Activated CD4-positive, alpha-beta T cell treated with anti-CD3 and anti-CD28 coated beads, Interleukin-2, Interleukin-6, amounts not matched to agents 100 ng/mL and 50 ng/mL, durations not matched to agents 16 hours and 8 hours (primary cell): ENCODE measurements around the gene IFRD1.
"Not testable (repeated sequence)": the region's sequence is repeated elsewhere in the genome, so short reads cannot be mapped to it uniquely, and the experiment has no call there.

ENCODE experiments used
- DNase-seq: peaks from one replicate; pipeline ENCODE4 v3.0.0-alpha.2; 2020

The IFRD1 gene

DNA sequence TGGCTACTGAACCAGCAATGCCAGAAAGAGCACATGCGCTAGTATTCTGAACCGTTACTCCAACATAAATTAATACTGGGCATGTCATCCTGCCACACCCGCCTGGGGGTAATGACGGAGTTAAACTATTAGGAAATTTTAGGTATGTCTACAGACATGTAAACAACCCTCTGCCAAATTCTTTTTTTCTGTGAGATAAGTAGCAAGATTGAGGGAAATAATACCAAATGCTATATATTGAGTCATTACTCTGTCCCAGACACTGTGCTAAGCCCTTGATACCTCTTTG lies 37.9 kb downstream of the IFRD1 start:
- no peak for DNase-seq

DNA sequence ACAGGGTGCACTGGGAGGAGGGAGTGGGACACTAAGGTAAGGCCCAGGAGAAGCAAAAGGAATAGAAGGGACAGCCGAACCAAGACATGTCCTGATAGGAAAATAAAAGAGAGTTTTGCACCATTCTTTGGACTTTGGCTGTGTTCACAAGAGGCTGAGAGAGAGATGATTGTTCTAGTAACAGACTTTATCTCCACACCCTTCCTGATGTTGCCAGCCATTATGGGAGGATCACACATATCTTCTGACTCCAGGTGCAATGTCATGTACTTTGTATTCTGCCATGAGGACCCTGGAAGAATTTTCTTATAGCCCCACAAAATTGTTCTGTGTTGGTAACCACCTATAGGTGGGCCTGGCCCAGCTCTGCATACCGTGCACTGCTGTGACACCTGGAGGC lies 41.9 kb downstream of the IFRD1 start:
- DNase-seq = no peak

DNA sequence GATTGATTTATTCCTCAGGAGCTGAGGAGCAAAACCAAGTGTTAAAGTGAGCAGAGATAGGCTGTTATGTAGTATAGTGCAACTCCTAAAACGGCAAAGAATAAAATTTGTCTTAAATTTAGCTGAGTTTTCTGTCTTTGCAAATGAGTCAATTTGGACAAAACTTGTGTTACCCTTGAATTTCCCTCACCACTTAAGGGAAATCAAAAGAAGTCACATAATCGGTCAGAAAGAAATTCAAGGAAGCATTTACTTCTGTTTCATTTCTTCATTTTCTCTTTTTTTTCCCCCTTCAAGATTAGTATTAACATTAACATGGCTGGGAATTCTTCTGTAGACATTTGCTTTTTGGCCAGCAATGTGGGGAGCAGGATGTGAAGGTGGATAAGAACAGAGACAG lies 44.4 kb downstream of the IFRD1 start:
- no peak for DNase-seq

DNA sequence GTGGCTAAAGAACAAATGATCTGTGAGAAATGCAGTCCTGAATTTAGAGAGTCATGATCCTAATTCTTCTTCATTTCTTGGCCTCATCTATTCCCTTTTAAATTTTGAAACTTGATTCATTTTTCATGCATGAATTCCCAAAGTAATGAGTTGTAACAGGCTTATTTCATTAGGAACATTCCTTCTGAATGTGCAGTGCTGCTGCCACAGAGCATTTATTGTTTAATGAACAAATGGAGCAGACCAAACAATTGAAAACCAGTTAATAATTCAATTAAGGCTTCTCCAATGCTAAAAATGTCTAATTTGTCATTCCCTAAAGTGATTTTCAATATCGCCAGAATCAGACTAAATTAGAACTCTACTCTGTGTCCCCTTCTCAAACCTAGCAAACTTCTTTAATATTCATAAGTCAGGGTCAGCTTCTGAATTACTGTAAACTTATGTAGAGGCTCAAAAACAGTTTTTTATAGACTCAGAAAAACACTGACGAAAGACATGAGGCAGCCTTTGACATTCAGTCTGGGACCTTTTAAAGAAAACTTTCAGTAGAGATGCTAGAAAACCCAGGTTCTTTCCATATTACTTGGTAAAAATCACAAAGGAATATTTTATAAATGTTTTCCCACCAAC lies 45.0 kb downstream of the IFRD1 start:
- DNase-seq = no peak

DNA sequence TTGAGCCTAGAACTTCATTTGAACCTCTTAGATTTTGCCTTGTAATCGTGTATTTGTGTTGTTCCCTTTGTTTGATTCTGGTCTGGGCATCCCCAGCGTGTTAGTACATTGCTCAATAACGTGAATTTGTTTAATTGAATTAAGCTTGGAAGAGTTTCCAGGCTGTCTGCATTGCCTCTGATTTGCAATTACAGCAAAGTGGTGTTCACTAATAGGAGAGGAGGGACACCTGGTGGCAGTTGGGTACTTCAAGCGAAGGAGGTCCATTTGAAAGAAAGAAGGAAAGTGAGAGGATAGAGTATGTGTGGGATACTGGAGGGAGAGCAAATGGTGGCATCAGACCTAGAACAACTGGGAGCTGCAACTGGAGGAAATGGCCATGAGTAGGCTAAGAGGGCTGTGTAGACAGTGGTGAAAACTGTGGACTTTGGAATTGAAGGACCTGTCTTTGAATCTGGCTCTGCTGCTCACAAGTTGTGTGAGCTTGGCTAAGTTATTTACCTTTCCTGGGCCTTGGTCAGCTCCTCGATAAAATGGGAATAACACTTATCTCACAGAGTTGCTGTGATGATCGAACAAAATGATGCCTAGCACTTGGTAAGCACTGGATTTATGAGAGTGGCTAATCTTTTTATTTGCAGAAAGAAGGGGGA lies 45.7 kb downstream of the IFRD1 start:
- peak; percentile 28 for DNase-seq

DNA sequence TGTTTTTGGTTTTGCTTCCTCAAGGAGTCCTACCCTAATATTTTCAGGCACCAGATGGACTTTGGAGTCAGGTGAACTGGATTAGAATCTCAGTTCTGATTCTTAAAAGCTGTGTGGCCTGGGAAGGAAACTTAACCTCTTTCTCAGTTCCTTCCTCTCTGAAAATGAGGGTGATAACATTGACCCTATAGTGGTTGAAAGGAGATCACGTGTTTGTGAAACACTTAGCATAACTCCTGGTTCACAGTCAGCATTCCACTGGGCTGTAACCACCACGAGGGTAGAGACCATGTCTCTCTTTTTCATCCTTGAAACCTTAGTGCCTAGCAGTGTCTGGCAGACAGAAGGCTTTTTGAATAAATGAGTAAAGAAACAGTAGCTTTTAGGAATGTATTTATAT lies 47.2 kb downstream of the IFRD1 start:
- no peak for DNase-seq

DNA sequence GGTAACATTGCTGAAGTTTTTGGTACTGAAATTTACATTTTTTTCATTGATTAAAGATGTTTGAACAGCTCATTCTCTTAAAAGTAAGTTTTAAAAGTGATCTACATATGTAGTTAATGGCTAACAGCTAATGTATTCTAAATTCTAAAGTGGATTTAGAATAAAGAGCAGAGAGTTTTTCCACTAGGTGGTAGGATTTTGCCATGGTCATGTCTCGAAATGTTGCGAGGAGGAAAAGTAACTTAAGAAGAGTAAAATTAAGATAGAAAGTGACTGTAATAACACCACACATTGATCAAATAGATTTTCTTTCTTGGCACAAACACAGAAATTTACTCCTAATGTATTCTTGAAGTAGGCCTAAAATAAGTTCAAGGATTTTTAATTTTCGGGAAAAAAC lies 50.4 kb downstream of the IFRD1 start:
- no peak for DNase-seq

DNA sequence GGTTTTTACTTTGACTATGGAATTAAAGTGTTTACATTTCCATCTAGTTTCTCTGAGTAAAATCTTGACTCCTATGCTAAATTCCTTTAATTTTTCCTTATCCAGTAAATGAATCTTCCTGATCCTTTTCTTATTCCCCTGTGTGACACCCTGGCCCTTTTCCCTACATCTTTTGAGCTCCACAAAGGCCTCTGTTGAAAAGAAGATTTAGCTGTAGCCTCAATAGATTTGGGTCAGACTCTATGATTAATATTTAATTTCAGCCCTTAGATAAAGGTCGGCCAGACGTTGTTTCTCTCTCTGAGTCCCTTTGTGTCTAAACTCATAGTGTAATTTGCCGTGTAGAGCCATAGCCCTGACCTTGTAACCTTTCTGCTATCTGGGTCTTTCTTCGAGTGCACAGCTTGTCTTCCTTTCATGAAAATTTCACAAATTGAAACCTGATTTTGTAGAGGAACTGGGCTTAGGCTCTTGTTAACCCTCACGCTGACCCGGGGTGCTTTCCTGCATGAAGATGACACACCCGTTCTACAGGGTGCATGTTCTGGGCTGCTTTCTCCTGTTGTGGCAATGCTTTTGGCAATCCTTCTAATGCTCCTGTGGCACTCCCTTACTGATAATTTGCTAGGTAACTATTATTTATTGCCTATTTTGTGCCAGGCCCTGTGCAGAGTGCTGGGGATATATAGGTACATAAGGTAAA lies 51.7 kb downstream of the IFRD1 start:
- no peak for DNase-seq

DNA sequence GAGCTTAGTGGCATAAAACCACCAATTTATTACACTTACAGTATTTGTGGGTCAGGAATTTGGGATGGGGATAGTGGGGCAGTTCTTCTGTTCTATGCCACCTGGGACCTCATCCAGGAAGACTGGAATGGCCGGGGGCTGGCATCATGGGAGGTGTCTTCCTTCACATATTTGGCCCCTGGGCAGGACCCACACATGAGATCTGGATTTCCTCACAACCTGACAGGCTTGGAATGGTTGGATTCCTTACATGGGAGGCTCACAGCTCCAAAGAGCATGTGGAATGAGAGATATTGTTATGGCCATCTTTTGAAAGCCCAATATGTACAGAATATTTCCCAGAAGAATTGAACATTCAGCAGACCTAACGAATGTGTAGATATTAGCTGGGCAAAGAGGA lies 52.4 kb downstream of the IFRD1 start:
- DNase-seq = no peak

DNA sequence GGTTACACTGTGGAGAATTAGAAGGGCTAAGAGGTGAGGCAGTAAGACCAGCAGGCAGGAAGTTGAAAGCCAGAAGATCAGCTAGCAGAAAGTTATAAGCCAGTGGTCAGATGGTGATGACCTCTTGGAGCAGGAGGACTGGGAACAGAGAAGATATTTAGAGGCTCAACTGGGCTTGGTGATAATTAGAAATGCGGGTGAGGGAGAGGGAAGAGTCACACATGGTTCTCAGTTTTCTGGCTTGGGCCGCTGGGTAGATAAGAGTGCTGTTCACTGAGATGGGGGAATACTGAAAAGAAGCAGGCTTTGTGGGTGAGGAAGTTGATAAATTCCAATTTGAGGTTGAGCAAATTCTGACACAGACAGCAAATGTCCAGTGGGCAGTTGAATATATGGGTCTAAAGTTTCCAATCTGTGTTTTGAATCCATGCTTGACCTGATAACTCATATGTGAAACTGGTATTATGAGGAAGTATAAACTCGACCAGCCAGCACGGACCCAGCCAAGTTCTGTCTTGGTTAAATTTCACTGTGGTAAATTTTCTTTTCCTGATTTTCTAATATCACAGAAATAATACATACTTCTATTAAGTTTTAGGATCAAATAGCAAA lies 53.2 kb downstream of the IFRD1 start:
- DNase-seq = no peak

DNA sequence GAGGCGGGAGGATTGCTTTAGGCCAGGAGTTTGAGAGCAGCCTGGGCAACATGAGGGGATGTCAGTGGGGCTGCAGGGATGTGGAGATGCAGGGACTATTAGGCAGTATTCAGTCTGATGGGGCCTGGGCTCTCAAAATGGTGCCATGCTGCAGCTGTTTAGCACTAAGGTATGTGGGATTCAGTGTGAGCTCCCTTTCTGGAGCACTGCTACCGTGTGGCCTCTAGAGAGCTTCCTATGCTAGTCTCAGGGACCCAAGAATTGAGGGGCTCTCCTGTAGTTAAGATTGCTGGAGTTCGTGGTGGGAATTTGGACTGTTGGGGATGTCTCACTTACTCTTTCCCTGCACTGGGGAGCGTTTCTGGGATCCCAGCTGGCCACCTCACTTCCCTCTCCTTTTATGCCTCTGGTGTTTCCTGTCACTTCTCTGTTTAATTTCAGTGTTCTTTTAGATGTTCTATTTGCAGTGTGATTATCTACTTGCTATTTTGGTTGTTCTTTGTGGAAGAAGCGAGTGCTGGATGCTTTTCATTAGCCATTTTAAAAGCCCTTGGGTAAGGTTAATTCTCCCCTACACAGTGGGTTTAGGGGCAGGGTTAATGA lies 53.9 kb downstream of the IFRD1 start:
- DNase-seq = no peak

DNA sequence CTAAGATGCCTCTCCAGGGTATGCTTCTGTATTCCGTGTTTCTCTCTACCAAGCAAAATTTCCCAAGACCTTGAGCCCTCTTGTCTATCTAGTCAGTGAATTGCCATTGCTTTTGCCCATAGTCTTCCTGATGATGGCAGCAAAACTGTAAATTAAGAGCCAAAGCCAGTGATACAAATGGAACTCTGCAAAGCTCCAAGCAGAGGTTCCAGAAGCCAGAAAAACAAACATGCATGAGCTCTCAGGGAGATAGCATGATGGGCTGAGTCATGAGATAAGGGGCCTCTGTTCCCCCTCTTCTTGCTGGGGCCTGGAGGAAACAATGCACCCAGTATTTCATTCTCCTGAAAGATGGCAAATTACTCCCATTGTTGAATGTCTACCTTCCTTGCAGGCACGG lies 55.2 kb downstream of the IFRD1 start:
- no peak for DNase-seq

DNA sequence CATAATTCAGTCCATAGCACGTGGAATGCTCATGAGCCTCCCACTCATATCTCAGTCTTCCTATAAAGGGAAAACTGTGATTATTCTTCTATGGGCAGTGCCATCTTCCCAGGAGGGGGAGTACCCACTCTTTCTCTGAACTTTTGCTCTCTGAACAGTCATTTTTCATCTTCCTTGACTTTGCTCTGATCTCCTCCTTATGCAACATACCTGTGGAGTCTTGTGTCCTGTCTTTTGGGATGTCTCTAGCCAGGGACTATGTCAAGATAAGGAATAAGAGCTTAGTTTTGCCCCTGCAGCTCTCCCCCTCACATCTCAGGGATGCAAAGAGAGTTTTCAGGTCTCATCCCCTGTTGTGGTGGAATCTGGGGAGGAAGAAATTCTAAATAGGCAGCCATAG lies 58.1 kb downstream of the IFRD1 start:
- DNase-seq = no peak

DNA sequence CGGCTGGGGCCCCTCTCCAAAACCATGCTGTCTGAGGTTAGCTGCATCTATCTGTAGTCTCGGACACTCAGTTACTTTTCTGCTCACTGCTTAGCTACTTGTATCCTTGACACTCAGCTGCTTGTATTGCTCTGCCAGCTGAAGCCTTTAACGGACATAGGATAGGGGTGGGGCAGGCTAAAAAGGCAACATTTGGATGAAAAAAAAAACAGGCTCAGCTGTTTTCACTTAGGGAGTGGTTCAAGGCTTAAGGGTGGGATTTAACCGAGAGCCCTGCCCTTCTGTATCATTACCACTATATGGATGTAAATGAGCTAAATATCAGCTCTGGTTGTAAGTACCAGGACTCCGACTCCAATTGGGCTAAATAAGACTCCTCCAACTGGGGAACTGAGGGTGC lies 59.1 kb downstream of the IFRD1 start:
- no peak for DNase-seq

DNA sequence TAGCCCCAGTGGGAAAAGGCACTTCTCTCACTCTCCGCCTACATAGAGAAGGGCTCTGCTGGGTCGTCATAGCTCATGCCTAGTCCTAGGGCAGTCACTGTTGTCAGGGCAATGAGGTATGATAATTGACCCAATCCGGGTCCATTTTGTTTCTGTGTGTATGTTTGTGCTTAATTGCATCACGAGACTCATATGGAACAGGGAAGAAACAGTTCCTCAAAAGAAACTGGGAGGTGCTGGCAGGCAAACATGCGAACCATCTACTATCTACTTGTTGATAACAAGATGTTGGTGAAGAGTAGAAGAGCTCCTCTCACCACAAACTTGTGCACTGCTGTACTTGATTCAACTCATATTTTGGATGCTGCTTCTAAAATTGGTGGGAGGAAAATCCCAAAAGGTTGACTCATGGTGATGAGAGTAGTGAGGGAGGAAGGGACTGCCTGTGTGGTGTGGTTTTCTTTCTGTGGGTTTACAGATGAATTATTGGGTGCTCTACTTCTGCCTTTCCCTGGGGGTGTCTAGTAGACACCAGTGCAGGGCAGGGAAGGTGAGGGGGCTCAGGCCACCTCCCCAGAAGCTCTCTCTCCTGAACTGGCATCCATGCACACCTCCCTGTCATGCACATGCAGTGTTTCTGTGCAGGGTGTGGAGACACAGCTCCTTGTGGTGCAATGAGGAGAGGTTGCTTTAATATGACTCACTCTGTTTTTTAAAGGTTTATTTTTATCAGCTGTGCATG lies 59.9 kb downstream of the IFRD1 start:
- DNase-seq = peak; percentile 28

DNA sequence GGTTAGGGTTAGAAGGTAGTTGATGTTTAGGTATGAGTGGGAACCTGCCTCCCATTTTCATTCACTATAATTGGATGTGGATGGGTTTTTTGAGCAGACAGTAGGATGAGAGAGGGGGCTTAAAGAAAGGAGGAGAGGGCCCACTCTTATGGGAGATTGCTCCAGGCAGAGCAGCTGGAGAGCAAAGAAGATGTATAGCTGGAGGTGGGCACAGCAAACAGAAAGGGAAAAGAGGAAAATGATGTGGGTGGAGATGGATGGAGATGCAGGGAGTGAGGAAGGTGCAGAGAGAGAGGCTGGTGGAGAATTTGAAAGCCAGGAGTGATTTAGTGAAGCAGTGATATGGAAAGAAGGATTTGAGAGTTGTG lies 60.5 kb downstream of the IFRD1 start:
- DNase-seq = no peak

DNA sequence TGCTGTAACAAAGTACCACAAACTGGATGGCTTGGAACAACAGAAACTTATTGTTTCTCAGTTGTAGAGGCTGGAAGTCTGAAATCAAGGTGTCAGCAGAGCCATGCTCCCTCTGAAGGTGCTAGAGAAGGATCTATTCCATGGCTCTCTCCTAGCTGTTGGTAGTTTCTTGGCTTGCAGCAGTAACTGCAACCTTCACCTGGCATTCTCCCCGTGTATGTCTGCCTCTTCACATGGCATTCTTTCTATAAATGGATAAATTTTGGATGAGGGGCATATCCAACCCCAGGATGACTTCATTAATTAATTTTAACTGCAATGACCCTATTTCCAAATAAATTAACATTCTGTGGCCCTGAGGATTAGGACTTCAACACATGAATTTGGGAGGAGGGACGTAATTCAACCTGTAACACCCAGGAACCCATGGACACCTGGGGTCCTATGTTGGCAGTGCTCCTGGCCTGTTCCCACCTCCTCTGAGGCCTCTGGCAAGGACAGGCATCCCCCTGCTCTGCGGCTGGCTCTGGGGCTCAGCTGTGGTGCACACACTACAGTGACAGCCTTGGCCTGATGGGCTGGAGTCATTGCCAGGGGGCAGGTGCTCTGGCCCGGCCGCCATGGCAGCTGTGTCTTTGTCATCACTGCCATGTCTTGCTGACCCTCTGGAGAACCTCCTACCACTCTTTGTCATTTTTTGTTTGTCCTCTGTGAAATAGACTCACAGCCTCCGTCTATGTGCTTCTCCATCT lies 61.4 kb downstream of the IFRD1 start:
- no peak for DNase-seq

DNA sequence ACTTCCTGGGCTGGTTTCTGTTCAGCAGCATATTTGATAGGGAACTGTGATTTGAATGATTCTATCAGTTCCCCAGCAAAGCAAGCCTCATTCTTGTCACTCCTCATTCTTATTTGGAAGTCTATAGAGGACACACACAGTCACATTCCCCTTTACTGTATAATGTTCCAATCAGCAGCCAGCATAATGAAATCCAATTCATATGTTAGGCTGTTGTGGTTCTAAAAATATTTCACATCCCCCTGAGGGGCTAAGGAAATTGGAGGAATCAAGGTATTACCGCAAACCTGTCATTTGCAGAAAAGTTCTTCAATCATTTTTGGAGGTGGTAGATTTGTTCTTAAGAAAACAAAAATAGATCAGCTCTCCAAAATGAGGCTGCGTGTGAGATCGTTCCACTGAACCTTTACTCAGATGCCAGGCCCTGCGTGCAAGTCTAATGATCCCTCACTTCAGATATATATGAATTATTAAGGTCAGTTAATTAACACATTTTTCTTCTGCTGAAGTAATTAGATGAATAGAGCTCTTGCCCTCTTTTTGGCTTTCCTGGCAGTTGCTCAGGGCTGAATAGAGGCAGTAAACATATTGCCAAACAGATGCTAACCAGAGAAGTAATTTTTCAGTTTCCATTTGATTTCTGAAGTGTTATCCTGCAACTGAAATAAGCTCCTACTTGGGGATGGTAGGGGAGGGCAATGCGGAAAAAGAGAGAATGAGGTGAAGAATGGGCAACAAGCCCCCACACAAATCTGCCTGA lies 62.4 kb downstream of the IFRD1 start:
- no peak for DNase-seq

DNA sequence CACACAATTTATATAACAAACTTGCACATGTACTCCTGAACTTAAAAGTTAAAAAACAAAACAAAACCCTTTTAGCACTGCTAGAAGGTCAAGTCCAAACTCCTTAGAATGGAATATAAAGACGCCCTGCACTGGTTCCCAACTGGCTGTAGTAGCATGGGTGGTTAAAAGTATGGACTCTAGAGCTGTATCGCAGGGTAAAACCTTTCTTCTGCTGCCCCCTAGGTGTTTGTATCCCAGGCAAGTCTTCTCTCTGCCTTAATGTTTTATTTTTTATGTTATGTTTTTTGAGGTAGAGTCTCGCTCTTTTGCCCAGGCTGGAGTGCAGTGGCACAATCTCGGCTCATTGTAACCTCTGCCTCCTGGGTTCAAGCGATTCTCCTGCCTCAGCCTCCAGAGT lies 65.7 kb downstream of the IFRD1 start:
- DNase-seq = no peak

DNA sequence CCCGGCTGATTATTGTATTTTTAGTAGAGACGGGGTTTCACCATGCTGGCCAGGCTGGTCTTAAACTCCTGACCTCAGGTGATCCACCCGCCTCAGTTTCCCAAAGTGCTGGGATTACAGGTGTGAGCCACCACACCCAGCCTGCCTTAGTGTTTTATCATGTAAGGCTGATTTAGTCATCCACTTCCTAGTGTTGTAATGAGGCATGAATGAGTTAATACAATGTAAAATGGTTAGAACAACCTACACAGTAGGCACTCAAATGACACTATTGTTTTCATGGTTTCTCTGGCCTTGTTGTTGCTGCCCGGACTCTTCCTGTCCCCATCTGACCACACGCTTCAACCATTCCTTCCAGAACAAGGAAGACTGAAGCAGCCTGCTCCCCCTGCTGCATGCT lies 66.2 kb downstream of the IFRD1 start:
- DNase-seq = not testable (repeated sequence)

DNA sequence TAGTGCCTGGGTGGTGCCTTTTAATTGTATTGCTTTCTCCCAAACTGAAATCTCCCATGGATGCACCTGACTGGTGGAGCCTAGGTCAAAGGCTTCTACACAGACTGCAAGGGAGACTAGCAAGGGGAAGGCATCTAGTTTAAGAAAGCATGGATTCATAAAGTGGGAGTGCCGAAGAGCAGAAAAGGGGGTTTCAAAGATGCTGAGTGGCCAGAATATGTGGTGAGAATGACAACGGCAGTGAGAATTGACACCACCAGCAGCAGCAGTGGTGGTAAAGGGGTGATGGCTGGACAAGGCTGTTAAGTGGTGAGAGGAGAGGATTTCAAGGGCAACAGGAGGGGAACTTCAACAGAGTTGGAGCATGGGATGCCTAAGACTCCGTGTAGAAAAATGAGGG lies 67.2 kb downstream of the IFRD1 start:
- DNase-seq = no peak

DNA sequence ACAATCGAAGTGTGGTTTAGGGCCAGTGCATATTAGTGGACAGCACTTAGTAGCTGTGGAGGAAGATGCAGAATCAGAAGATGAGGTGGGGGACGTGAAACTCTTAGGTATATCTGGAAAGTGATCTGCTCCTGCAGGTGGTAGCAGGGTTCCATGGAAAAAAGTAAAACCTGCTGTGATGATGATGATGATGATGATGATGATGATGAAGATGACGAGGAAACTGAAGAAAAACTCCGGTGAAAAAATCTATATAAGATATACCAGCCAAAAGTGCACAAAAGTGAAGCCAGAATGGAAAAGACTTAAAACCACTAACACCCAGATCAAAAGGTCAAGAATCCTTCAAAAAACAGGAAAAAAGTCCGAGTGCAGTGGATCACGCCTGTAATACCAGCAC lies 70.5 kb downstream of the IFRD1 start:
- no peak for DNase-seq
